GM21529 (cell line): ENCODE measurements around the gene TRABD2B.
A peak's percentile ranks its signal among the peaks of the same experiment; 100 is the strongest.

Experiments used
- ATAC-seq: cut with Tn5 transposase; IDR thresholded peaks from one replicate; pipeline ENCODE4 v1.9.1; 2021; ENCODE audit not compliant: unreplicated experiment

The TRABD2B gene

GRCh38 chr1:47764461-47765046 lies 232.6 kb downstream of the TRABD2B start:
- ATAC-seq = no peak

GRCh38 chr1:47763591-47764171 lies 233.5 kb downstream of the TRABD2B start:
- ATAC-seq = no peak

GRCh38 chr1:47761974-47762373 lies 235.2 kb downstream of the TRABD2B start:
- ATAC-seq = no peak

GRCh38 chr1:47761201-47761930 lies 235.8 kb downstream of the TRABD2B start:
- ATAC-seq = no peak

- ATAC-seq = no peak
Observed at GRCh38 chr1:47759936-47760629, 237.1 kb downstream of the TRABD2B start.

GRCh38 chr1:47759251-47759935 lies 237.8 kb downstream of the TRABD2B start:
- ATAC-seq = no peak

GRCh38 chr1:47758341-47759250 lies 238.6 kb downstream of the TRABD2B start:
- ATAC-seq = no peak

- no peak for ATAC-seq
Observed at GRCh38 chr1:47757226-47757975, 239.8 kb downstream of the TRABD2B start.

GRCh38 chr1:47756411-47756810 lies 240.8 kb downstream of the TRABD2B start:
- ATAC-seq = no peak

- ATAC-seq = no peak
Observed at GRCh38 chr1:47756006-47756405, 241.2 kb downstream of the TRABD2B start.

GRCh38 chr1:47755101-47755990 lies 241.8 kb downstream of the TRABD2B start:
- no peak for ATAC-seq

- no peak for ATAC-seq
Observed at GRCh38 chr1:47754221-47754620, 243.0 kb downstream of the TRABD2B start.

- peak; percentile 66 for ATAC-seq
Observed at GRCh38 chr1:47753808-47754207, 243.4 kb downstream of the TRABD2B start.

GRCh38 chr1:47752559-47752958 lies 244.6 kb downstream of the TRABD2B start:
- no peak for ATAC-seq

GRCh38 chr1:47751996-47752451 lies 245.2 kb downstream of the TRABD2B start:
- no peak for ATAC-seq

GRCh38 chr1:47751193-47751592 lies 246.0 kb downstream of the TRABD2B start:
- no peak for ATAC-seq

- ATAC-seq = no peak
Observed at GRCh38 chr1:47745715-47746609, 251.2 kb downstream of the TRABD2B start.
